Measurements from ENCODE around the gene SAMMSON.

GRCh38 chr3:70006089-70006488 is 6.6 kb downstream of the SAMMSON start:
- TF ChIP-seq CTCF (IDR thresholded peaks at IDR 0.05; ENCODE audit: low read depth, low read length, poor library complexity, severe bottlenecking) (no peak), EZH2phosphoT487 (IDR thresholded peaks at IDR 0.05; ENCODE audit: borderline replicate concordance, low read length) (no peak)
